HL-60/S4 (cell line): ENCODE measurements around the gene ADGRV1.
"Not testable (repeated sequence)": the region's sequence is repeated elsewhere in the genome, so short reads cannot be mapped to it uniquely, and the experiment has no call there.

Experiments used
- in situ Hi-C: fragments of 300-500 bp; cut with MboI; formaldehyde crosslinking; loops from 2 replicates; pipeline ENCODE4 v1.14.3; 2022; ENCODE audit warnings: low sequenced_read_pairs

Gene ADGRV1

DNA sequence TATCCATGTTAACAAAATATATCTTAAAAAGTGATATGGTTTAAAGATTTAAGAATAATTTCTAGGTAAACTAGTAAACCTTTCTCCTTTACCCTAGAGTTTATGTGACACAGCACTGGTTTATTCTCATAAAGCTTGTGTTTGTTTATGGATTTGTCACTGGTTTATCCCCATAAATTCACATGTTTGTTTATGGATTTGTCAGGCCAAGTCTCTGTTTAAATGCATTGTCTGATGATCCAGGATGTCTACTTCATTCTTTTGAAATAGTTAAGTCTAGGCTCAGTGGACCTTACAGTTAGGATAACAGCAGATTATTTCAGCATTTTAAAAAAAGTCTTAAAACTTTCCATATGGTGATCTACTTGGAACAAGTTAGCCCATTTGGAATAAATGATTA is 490.5 kb downstream of the ADGRV1 start:
- in situ Hi-C loops, result no loop called here

GRCh38 chr5:91049800-91050199 is 491.2 kb downstream of the ADGRV1 start:
- in situ Hi-C loops, result no loop called here

DNA sequence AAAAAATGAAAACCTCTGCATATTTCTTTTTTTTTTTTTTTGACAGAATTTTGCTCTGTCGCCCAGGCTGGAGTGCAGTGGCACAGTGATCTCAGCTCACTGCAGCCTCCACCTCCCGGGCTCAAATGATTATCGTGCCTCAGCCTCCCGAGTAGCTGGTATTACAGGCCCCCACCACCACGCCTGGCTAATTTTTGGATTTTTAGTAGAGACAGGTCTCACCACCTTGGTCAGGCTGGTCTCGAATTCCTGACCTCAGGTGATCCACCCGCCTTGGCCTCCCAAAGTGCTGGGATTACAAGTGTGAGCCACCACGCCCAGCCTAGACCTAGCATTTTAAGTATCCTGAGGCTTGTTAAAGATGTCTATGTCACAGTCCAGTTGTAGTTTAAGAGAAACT is 493.8 kb downstream of the ADGRV1 start:
- in situ Hi-C loops, result not testable (repeated sequence)

DNA sequence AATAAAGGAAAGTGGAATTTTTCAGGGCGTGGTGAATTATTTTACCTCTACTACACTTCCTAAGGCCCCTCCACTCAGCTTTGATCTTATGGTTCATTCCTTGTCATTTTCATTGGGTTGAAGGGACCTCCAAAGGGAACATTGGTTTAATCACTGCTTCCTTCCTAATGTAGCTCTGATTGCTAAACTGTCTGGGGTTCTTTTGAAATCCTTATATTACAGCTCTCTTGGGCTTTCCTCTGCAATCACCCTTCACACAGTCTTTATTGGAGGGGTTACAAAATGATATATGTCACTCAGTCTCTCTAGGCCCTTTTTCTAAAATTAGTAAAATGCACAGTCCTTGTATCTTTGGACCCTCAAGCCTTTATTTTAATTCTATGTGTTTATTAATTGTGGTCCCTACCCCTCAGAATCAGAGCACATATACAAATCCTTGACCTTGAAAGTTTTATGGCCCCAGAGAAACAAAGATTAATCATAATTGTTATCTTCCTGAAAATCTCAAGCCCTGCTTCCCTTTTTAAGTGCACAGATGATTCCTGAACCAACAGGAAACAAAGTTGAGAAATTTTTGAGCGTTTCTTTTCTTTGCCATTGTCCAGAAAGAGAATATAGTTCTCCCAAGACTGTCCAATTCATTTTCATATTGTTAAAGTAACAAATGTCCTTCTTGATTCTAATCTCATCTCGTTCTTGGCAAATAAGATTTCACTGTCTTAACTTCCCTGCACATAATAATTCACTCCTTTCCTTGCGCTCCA is 494.6 kb downstream of the ADGRV1 start:
- in situ Hi-C loops, result no loop called here

- in situ Hi-C loops, result no loop called here
These were observed 495.1 kb downstream of the ADGRV1 start for GRCh38 chr5:91053741-91054025.

- in situ Hi-C loops, result no loop called here
These were observed 499.6 kb downstream of the ADGRV1 start for GRCh38 chr5:91058155-91058554.

GRCh38 chr5:91058575-91058974 is 500.0 kb downstream of the ADGRV1 start:
- in situ Hi-C loops, result no loop called here

DNA sequence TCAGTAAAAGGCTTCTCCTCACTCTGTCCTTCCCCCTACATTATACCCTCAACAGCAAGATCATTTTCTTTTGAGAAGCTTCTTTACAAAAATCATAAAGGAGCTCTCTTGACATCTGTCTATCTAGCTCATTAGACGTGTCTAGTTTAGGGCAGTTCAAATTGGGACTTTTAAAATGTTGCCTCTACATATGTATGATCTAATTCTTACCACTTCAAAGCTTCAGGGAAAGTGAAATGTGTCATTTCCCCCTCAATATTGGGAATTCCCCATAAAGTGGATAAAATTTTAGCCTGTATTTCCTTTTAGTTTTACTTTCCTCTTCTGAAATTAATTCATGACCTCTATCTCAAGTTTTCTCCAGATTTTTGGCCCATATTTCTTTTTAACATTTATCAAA is 500.8 kb downstream of the ADGRV1 start:
- in situ Hi-C loops, result no loop called here

- in situ Hi-C loops, result no loop called here
These were observed 502.5 kb downstream of the ADGRV1 start for GRCh38 chr5:91061094-91061493.

DNA sequence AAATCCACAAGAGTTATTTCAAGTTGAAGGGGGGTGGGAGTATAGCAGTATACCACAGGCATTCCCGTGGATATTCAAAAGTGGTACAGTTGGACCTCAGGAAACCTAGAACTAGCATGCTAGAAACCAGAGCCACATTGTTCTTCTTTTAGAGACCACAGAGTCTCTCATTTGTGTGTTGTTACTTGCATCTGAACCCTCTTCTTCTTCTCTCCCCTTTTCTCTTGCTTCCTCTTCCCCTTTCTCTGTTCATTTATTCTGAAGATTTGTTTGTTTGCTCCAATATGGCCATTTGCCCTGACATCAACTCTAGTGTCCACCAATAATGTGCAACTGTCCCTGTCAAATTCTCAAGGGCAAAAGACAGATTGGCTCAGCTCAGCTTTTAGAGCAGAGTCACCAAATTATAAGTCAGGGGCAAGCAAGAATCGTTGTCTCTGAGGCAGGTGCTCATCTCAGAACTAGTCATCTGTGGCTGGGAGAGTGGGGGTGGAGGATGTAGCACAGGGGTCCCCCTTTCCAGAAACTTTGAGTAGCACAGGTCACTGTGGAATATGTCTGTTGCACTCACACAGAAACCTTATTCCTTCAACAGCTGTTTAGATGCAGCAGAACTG is 503.5 kb downstream of the ADGRV1 start:
- in situ Hi-C loops, result no loop called here

DNA sequence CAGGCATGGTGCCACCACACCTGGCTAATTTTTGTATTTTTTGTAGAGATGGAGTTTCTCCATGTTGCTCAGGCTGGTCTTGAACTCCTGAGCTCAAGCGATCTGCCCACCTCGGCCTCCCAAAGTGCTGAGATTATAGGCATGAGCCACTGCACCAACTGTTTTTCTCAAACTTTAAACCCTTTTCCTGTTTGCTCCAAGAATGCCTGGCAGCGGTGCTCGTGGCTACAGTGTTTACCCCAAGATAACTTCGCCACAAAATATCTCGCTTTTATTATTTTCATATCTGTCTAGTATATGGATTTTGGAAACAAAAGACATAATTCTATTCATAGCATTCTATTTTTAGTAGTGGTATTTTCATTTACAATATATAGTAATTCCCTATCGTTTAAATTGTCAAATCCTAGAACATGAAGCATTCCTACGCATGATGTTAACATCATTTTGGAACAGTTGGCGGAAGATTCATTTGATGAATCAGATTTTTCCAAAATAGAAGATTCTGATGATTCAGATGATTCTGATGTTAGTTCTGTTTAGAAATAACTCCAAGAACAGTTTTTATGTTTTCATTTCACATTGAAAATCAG is 504.6 kb downstream of the ADGRV1 start:
- in situ Hi-C loops, result not testable (repeated sequence)

- in situ Hi-C loops, result no loop called here
These were observed 506.9 kb downstream of the ADGRV1 start for GRCh38 chr5:91065496-91065895.

DNA sequence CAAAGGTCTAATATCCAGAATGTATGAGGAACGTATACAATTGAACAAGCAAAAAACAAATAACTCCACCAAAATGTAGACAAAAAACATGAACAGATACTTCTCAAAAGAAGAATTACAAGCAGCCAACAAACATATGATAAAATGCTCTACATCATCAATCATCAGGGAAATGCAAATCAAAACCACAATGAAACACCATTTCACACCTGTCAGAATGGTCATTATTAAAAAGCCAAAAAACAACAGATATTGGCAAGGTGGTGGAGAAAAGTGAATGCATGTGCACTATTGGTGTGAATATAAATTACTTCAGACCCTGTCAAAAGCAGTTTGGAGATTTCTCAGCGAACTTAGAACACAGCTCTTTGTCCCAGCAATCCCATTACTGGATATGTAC is 510.8 kb downstream of the ADGRV1 start:
- in situ Hi-C loops, result no loop called here

GRCh38 chr5:91070761-91071550 is 512.4 kb downstream of the ADGRV1 start:
- in situ Hi-C loops, result no loop called here

DNA sequence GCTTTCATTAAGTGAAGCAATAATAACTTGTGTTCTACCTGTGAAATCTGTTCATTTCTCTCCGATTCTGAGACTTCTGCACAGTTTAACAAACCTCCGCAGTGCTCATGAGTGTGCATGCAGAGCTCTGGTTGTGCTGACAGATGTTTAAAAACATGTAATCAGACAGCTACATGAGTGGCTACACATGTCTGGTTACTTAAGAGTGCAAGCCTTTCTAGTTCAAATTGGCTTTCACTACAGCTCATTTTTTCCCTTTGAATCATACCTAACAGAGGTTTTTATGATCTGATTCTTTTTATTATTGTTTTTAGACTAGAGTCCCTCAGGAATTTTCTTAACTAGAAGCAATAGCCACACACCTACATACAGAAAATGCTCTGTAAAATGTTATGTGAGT is 514.3 kb downstream of the ADGRV1 start:
- in situ Hi-C loops, result no loop called here

GRCh38 chr5:91074615-91075014 is 516.0 kb downstream of the ADGRV1 start:
- in situ Hi-C loops, result no loop called here

GRCh38 chr5:91076138-91076537 is 517.5 kb downstream of the ADGRV1 start:
- in situ Hi-C loops, result no loop called here

DNA sequence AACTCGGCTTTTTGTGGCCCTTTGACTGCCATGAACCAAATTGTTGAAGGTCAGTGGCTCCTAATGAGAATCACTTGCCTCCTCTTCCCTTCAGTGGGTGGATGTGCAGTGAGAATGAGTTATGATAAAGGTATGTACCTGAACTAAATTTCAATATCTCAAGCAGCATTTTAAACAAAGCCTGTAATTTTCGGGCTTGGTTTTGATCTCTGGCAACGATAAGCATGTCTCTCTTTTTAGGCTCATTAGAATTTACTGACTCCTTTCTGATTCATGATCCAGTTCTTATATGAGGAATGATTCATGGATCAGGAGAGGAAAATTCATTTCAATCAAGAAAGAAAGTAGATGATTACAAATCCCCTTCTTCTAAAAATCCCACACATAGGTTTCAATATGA is 519.0 kb downstream of the ADGRV1 start:
- in situ Hi-C loops, result no loop called here

DNA sequence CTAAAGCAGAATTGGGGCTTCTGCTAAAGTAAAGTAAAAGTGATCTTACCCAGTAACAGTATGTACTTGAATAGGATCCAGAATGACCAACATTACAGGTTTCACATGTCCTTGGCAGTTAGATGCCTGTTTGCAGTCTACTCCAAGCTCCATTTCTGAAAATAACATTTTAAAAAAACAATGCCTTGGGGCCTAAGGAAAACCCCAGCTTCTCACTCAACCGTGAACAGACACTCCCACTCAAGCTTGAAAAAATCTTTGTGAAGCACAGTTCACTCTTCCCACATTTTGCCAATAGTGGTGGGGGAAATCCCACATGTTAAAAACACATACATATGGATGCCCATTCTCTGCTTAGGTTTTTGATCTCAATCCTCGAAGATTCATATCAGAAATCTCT is 520.4 kb downstream of the ADGRV1 start:
- in situ Hi-C loops, result no loop called here

GRCh38 chr5:91089758-91090157 is 531.2 kb downstream of the ADGRV1 start:
- in situ Hi-C loops, result no loop called here

DNA sequence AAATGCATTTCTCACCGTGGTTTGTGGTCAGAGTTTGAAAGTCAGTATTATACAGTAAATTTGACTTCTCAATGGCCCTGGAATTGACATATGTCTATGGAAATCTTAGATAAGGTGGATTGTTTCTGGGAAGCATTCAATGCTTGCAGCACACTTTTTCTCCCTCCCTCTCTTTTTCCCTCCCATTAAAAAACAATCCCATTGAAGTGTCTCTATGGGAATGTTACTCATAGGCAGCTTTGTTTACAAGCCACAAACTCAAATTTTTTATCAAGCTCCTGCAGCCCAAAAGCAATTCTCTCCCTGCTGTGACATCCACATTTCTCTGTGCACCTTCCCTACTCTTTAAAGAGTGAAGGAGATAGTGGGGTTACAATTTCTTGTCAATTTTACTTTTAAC is 532.4 kb downstream of the ADGRV1 start:
- in situ Hi-C loops, result no loop called here
